ENCODE measurements around the gene IGSF21.

Gene IGSF21

DNA sequence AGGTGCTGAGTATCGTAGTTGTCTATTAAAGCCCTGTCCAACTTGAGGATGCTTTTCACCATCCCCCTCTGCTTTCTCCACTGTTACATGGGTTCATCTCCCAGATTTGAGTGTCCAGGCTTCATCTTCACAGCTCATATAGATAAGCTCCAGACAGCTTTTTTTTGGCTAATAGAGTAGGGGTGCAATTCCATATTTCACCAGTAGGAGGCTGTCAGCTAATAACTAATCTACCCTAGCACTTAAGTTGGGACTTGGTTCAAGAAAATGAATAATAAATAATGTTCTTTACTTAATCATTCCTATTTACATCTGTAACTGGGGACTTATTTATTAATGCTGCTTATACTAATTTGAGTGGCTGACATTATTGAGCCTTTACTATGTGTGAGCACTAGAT lies 124.5 kb downstream of the IGSF21 start:
- DNase-seq, result no peak

DNA sequence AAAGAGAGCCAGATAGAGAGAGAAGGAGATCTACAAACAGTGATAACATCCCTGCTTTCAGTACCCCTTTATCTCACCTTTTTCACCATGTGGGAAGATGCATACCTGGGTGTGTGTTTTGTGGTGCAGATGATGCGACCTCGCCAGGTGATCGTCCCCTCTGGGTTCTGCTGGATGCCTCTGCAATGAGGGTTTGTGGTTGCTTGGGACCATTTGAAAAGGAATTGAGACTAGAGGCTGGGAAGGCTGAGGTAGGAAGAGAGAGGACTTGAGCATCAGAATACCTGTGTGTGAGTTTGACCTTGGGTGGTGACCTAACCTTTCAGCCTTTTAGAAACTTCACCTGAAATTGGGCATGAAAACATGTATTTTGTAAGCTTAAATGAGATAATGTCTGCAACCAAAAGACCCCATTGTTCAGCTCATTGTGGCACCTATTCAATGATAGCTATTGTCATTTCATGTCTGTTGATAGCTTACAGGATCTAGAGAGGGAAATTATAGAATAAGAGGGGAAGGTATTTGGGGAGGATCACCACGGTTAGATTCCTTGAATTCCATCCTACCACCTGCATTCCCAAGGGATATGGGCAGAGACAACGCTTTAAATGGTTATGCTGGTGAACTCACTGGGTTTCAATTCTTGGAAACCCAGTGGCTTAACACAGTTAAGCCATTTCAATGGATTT lies 125.7 kb downstream of the IGSF21 start:
- no peak for DNase-seq

DNA sequence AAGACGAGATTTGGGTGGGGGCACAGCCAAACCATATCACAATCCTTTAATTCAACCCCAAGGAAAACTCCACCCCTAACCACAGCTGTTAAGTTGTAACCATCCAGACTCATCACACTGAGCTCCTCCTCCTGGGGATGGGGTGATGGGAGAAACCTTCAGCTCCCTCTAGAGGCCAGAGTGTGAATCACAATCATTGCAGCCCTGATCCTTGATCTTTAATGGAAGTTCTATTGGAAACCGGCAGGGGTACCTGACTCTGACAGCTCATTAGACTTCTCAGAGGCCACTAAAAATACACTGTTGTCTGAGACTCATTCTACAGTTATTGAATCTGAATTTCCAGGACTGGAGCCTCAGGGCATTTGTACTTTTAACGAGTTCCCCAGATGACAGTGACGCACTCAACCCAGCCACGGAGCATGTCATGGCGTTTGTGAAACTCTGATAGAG lies 127.2 kb downstream of the IGSF21 start:
- DNase-seq, result no peak

DNA sequence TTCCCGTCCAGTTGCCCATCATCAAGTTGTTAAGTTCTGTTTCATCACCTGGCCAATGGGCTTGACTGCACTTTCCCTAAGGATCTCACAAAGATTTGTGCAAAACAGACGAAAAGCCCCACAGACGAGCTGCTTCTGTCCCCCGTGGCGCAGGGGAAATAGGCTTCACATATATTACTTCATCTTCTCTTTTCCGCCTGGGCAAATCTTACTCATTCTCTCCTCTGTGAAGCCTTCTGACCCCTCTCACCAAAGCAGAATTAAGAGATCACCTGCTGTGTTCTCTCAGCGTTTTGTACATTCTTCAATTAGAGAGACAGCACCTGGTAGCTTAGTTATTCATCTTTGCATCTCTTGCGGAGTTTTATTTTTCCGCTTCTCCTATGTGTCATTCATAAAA lies 129.8 kb downstream of the IGSF21 start:
- DNase-seq, result no peak

DNA sequence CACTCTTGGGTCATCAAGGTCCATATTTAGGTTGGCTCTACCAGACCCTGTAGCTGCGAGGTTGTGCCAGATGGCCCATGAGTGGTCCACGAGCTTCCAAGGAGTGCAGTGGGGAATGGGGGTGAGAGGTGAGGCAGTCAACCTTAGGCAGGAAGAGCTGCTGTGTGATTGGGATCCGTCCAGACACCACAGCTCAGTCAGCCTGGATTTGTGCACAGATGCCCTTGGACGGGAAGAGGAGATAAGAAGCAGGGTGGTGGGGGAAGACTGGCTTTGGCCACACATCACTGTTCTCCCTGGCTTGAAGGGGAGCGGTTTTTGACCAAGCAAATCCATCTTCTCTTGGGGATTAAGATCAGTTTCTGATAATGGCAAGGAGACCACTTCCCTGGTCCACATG lies 130.6 kb downstream of the IGSF21 start:
- DNase-seq, result no peak

DNA sequence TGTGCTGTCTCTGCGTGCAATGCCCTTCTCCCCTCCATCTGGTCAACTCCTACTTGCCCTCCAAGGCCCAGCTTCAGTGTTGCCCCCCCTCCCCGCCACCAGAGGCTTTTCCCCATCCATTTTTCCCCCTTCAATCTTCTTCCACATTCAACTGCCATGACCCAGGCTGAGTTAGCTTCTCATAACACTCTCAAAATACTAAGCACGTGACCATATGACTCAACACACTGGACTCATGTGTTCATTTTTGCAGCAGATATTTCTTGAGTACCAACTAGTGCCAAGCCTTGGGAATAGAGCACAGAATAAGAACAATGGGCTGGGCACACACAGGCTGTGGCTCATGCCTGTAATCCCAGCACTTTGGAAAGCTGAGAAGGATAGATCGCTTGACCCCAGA lies 132.1 kb downstream of the IGSF21 start:
- no peak for DNase-seq

DNA sequence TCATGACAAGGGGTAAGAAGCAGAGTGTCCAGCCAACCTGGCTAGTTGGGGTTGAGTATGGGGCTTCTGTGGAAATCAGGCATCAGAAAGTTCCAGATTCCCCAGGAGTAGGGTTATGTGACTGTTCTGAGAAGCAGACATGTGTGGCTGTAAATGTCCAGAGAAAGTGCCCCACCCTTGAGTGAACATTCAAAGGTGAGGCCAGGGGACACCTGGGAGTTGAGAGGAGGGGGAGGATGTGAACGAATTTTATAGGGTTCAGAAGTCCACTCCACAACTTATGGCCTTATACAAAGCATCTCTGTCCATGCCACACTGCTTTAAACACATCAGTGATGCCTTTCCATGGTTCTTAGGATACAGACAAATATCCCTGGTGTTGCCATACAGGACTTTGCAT lies 133.3 kb downstream of the IGSF21 start:
- no peak for DNase-seq

DNA sequence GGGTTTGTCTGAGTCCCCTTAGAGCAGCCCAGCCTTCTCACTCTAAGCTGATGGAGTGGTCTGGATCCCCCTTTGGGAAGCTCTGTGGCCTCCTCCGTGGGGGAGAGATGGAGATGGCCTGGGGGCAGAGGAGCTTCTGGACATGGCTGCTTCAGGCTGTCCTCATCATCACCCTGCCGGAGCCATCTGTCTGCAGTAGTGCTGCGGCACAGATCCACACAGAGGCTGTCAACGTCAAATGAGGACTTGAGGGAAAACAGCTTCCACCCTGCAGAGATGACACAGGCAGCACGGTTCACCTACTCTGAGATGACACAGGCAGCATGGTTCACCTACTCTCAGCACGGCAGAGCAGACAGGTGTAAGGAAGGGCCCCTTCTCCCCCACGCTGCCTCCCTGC lies 134.3 kb downstream of the IGSF21 start:
- no peak for DNase-seq

DNA sequence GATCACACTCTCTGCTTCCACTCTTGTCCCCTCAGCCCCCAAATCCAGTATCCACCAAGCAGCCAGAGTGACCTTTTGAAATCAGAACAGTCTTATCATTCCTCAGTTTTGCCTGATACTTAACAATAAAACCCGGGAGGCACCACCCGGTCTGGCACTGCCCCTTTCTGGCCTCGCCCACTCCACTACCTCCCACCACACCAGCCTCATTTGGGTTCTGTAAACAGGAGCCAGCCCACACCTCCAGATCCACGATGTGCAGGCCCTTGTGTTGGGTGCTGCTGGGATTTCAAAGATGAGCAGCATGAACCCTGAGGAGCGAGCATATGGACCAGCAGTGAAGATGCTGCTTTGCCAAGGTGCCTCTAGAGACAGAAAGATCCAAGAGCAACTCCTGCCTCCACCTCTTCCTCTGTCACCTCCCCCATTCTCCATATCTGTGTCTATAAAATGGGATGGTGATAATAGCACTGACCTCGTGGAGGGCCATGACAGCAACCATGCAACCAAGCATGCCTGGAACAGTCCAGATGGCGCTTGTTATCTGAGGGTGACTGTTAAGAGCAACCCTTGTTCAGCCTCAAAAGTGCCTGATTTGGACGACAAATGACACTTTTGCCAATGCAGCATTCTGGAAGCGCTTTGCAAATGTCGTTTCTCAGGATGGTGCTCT lies 136.0 kb downstream of the IGSF21 start:
- no peak for DNase-seq

DNA sequence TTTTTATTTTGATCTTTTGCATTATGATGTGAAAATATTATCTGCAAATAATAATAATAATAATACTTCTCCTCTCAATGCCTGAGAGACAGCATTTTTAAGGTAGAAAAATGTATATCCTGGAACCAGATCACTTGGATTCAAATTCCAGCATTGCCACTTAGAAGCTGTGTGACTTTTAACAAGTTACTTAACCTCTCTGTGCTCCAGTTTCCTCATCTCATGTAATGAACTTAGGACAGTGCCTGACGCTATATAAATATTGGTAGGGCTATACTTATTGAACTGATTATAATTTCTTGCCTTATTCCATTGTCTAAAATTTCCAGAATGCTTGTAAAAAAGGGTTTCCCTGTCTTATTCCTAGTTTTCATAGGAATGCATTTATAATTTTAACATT lies 137.2 kb downstream of the IGSF21 start:
- DNase-seq, result no peak

DNA sequence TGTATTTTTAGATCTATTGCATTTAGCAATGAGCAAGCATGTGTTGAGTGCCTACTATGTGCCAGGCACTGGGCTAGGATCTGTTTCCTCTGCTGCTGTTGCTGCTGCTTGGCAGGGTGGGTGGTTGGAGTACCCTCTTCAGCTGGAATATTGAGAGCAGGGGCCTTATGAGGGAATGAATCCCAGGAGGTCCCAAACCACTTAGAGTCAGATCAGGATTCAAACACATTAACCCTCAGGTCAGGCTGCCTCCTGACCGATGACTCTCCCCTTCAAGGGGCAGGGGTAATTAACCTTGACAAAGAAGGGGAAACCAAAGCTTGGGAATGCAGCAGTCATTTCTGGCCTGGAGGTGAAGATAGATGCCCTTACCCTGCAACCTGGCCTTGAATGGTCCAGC lies 138.0 kb downstream of the IGSF21 start:
- DNase-seq, result no peak

DNA sequence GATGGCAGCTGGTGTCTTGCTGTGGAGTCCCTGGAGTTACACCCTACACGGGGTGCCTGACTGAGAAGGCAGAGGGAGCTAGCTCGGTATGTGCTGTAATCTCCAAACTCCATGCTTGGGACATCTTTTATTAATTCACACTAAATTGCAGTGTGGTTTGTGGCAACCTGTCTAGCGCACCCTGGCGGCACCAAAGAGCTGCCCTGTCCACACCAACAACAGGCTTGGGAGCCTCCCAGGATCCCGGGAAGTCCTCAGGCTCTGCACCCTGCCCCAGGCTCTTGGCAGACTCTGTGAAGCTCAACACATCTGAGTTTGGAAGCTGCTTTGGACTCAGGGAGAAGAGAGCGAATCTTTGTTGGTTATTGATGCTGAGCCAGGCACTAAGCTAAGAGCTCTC lies 138.9 kb downstream of the IGSF21 start:
- DNase-seq, result no peak

DNA sequence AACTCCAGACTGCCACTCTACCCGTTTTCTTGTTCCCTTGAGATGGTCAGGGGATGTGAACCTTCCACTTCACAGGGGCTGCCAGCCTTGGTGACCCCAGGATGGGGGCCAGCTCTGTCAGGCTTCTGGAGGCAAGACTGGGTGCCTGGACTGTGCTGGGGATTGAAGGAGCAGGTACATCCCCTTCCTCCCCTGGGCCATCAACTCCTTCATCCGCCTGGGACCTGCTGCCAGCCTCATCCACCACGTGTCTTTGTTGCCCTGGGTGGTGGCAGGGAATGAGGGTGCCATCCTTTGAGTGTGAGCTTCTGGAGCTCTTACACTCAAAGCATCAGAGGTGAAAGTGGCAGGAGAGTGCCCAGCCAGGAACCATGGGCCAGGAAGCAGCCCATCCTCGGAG lies 139.6 kb downstream of the IGSF21 start:
- no peak for DNase-seq

DNA sequence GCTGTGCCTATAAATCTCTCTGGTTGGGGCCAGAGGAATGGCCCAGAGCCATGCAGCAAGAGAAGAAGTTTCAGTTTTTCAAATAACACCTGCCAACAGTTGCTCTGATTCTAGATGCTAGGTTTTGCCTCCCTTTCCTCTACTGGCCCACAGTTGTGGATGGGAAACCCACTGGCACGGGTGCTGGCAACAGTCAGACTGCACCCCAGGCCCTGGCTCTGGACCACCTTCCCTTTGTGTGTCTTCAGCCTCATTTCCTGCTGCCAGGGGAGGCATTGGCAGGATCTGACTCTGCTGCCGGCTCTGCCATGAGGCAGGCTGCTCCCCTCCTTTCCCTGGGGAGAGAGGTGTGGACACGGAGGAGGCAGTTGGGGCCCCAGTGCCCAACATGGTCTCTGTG lies 142.0 kb downstream of the IGSF21 start:
- DNase-seq, result no peak

DNA sequence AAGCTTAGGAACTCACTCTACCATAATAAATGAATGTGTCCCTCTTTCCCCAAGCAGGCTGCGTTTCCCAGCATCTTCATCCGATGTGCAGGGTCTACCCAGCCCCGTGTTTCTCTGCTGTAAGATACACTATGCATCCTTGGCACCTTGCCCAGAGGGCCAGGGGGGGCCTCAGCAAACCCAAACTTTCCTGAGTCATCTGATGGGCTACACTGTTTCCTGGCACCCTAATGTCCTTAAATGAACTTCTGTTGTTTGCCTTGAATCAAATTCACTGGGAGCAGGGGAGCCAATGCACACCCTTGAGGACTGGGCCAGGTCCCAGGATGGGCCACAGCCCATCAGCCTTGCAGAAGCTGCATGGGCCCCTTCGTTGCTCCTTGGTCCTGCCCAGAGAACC lies 145.5 kb downstream of the IGSF21 start:
- no peak for DNase-seq

DNA sequence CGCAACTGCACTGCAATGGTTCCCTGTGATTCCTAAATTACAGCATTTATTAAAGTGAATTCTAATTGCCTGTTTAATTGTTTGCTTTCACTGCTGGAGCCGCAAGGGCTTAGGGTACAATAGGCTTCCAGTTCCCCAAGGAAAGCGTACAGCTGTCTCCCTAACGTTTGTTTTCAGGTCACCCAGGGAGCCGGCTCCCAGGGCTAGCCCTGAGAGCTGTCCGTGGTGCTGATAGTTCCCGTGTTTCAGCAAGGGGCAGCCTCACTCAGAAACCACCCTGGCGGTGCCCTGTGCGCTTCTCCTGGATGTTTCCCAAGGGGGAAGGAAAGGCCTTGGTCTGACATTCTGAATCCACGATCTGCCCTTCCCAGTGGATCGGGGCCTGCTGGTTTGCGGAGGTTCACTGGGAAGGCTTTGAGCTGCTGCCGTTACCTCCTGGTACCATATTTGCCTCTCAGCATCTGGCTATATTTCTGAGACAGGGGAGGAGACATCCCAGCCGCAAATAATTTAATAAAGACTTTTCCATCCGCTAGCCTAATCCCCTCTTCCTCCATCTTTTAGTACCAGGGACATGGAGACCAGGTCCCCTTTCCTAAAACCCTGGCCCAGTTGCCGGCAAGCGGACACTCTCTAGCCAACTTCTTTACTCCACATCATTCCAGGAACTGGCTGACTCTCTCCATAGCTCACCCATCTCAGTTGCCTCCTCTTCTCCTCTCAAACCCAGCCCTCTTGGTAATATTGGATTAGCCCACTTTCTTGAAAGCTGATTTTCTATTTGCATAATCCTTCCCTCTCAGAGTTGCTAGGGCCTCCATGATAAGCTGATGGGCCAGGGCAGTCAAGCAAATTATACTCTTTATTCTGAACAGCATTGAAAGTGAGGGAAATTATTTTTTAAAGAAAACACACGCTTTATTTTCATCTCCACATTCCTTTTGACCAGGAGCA lies 149.0 kb downstream of the IGSF21 start:
- no peak for DNase-seq

DNA sequence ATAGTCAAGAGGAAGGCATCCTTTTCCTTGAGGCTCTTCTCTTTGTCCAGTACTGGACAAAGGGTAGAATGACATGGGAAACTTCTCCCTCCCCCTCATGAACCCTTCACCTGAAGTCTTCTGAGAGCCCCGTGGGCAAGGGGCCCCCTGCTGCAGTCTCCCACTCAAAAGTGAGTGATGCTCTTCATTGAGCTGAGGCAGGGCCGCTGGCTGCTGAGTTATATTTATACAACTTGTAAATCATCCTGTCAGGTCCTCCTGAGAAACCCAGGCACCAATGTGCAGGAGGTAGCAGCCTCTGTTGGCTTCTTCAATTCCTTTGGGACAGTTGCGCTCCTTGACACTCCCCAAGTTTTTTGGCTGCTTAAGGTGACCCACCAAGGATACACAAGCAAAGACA lies 150.2 kb downstream of the IGSF21 start:
- no peak for DNase-seq

DNA sequence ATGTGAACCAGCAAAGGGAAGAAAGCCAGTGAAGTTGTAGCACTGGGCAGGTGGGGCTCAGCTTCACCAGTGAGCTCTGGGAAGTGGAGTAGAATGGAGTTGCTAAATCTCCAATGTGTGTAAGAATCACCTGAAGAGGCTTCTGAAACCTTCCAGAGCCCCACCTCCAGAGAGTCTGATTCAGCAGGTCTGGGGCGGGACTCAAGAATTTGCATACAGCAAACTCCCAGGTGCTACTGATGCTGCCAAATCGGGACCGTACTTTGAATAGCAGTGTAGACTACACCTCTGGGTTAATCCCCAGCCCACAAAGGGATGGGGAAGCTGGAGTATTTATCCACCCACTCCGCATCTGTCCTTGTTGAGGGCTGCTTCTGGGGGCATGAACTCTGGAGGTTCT lies 154.3 kb downstream of the IGSF21 start:
- no peak for DNase-seq

DNA sequence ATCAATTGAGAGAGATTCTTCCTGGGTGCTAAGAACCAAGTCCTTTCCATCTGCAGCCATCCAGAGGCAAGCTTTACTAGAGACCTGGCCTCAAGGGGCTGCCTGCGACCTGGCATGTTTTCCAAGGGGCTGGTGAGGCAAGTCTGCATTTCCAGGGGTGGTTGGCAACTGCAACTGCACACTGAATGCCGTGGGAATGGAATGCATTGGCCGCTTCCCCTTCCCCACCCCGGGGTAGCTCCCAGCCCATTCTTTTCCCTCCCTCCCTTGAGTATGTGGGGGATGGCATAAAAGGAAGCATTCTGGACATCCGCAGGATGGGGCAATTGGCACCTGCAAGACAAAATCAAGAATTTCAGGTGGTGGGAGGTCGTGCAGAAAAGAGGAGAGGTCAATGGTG lies 155.1 kb downstream of the IGSF21 start:
- DNase-seq, result no peak

DNA sequence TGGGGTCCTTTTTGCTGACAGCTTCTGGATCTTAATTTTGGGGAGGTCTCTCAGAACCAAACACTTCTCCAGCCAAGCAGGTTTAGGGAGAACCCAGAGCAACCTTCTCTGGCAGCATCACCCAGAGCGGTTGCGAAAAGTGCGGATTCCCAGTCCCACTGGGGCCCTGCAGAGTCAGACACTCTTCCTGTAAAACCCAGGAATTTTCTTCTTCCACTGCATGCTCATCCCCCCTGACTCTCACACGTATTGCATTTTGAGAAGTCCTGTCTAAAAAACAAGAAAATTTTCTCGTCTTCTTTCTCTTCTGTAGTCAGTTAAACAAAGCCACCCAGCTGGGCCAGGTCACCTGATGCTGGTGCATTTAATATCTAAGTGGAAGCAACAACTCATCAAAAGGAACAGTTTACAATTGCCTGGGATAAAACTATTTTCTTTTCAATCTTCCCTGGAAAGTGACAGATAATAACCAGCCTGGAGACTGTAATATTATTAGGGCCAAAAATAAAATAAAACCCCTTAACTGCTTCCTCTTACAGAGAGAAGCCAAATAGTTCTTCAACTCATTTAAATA lies 156.0 kb downstream of the IGSF21 start:
- no peak for DNase-seq

DNA sequence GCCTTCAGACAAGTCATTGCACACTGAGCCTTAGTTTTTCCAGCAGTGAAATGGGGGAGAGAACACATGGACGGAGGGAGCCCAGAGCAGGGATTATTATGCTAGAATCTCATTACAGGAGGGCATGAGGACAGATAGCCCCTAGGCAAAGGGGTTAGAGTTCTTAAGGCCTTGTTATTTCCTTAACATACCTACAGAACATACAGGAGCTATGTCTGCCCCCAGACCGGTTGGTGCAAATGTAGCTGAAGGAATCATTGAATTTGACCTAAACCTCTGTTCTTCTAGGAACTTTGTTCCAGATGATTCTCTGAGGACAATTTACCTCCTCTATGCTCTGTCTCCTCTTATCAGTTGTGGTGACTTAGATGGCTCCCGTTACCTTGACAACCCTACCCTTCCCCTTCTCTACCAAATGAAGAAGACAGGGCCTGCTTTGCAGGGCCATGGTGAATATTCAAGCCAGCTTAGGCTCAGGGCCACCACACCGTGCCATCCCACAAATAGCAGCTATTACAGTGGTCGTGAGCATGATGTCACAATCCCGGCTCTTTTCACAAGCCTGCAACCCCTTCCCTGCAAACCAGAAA lies 156.9 kb downstream of the IGSF21 start:
- DNase-seq, result no peak

DNA sequence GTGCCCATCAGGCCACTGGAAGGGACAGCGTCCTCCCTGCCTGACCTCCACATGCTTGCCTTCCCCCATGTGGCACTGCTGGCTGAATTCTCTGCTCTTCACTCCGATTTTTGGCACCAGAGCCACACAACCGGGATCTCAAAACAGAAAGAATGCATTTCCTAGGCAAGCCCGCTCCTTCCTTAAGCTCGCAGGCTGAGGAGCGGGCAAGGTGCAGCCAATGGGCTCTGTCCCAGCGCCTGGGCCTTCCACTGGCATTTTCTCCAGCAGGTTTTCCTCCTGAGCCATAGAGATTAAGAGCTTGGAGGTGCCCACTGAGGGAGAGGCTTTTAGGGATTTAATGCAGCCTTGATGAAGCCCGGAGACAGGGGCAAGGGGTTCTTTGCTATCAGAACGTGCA lies 158.0 kb downstream of the IGSF21 start:
- no peak for DNase-seq

DNA sequence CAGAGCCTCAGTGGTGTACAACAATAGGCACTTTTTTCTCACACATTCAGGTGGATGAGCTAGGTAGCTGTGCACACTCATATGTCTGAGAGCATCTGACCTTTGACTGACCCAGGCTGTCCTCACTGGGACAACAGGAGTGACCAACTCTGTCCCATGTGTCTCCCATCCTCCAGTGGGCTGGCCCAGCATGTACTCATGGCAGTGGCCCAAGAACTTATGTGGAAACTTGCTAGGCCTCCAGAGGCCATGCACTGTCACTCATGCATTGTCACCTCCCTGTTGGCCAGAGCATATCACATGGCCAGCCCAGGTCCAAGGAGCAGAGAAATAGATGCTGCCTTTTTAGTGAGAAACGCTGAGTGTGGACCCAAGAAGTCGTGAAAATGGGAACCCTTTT lies 158.8 kb downstream of the IGSF21 start:
- no peak for DNase-seq
